Thyroid gland (tissue), 4 donors: ENCODE data around the gene TRIM24.

Source experiments
- POLR2A ChIP-seq, 2 donors: fragments of 450-650 bp; IDR thresholded peaks; one replicate each; pipeline ENCODE4 v1.6.1; 2017; ENCODE audit warnings: antibody characterized with exemption in 2 of 2, mild to moderate bottlenecking in 2 of 2, moderate library complexity in 1 of 2
- TF ChIP-seq, protein P1 (sequence below), 6 experiments: fragments of 200-600 bp in 3 of 6; fragments of 450-650 bp in 3 of 6; sonication (generic) in 3 of 6; IDR thresholded peaks; one replicate each; pipeline ENCODE4 v1.5.1; 2016 to 2019; ENCODE audit warnings: antibody characterized with exemption in 6 of 6, mild to moderate bottlenecking in 2 of 6, inconsistent platforms in 1 of 6, moderate library complexity in 1 of 6

- TF ChIP-seq, protein P1, sequence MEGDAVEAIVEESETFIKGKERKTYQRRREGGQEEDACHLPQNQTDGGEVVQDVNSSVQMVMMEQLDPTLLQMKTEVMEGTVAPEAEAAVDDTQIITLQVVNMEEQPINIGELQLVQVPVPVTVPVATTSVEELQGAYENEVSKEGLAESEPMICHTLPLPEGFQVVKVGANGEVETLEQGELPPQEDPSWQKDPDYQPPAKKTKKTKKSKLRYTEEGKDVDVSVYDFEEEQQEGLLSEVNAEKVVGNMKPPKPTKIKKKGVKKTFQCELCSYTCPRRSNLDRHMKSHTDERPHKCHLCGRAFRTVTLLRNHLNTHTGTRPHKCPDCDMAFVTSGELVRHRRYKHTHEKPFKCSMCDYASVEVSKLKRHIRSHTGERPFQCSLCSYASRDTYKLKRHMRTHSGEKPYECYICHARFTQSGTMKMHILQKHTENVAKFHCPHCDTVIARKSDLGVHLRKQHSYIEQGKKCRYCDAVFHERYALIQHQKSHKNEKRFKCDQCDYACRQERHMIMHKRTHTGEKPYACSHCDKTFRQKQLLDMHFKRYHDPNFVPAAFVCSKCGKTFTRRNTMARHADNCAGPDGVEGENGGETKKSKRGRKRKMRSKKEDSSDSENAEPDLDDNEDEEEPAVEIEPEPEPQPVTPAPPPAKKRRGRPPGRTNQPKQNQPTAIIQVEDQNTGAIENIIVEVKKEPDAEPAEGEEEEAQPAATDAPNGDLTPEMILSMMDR (IDR thresholded peaks at IDR 0.05) = no peak
- TF ChIP-seq POLR2A (IDR thresholded peaks at IDR 0.05) = no peak
Measured at GRCh38 chr7:138546064-138546619, 86.1 kb downstream of the TRIM24 start.
